ENCODE measurements around the gene ROBO2.

Gene ROBO2

GRCh38 chr3:77588863-77589262 is 549.0 kb downstream of the ROBO2 start:
- no peaks in the 10 kb centered on the region for H3K27me3 ChIP-seq (ENCODE audit: insufficient read depth, low read length)
- no peak overlapping the region for H3K27ac ChIP-seq (ENCODE audit: low read depth, low read length, poor library complexity, severe bottlenecking)
- no peak overlapping the region for H3K9ac ChIP-seq (ENCODE audit: low read length)
- H3K79me2 ChIP-seq (ENCODE audit: insufficient read depth, low read length), result no peaks in the 10 kb centered on the region
- H3K36me3 ChIP-seq (ENCODE audit: insufficient read depth, low read length), result no peaks in the 10 kb centered on the region
- H3K4me1 ChIP-seq (ENCODE audit: insufficient read depth, low read length, severe bottlenecking), result no peaks in the 10 kb centered on the region
- H3K9me2 ChIP-seq (ENCODE audit: low read depth, low read length), result no peaks in the 10 kb centered on the region
- H3K4me3 ChIP-seq (ENCODE audit: low read depth, low read length, poor library complexity, severe bottlenecking), result no peak overlapping the region
- no peak overlapping the region for H2AFZ ChIP-seq (ENCODE audit: low read length)
- no peak overlapping the region for H3K4me2 ChIP-seq (ENCODE audit: low read length)
- no peaks in the 10 kb centered on the region for H3F3A ChIP-seq (ENCODE audit: insufficient read depth, low read length)
- TF ChIP-seq CTCF (IDR thresholded peaks at IDR 0.05; ENCODE audit: low read length) (no peak), EZH2 (IDR thresholded peaks at IDR 0.05; ENCODE audit: borderline replicate concordance, low read length) (no peak)
- no peaks in the 10 kb centered on the region for H4K20me1 ChIP-seq (ENCODE audit: insufficient read depth, low read length)
- no peaks in the 10 kb centered on the region for H3K9me3 ChIP-seq (ENCODE audit: low read length)

GRCh38 chr3:77590191-77590590 is 550.3 kb downstream of the ROBO2 start:
- Histone ChIP-seq H4K20me1 (ENCODE audit: insufficient read depth, low read length) (no peaks in the 10 kb centered on the region), H3K9me2 (ENCODE audit: low read depth, low read length) (no peaks in the 10 kb centered on the region), H3K4me3 (ENCODE audit: low read depth, low read length, poor library complexity, severe bottlenecking) (no peak overlapping the region), H3F3A (ENCODE audit: insufficient read depth, low read length) (no peaks in the 10 kb centered on the region), H3K79me2 (ENCODE audit: insufficient read depth, low read length) (no peaks in the 10 kb centered on the region), H3K9ac (ENCODE audit: low read length) (no peak overlapping the region), H3K27me3 (ENCODE audit: insufficient read depth, low read length) (no peaks in the 10 kb centered on the region), H2AFZ (ENCODE audit: low read length) (no peak overlapping the region), H3K36me3 (ENCODE audit: insufficient read depth, low read length) (no peaks in the 10 kb centered on the region), H3K4me2 (ENCODE audit: low read length) (no peak overlapping the region), H3K4me1 (ENCODE audit: insufficient read depth, low read length, severe bottlenecking) (no peaks in the 10 kb centered on the region), H3K9me3 (ENCODE audit: low read length) (no peaks in the 10 kb centered on the region), H3K27ac (ENCODE audit: low read depth, low read length, poor library complexity, severe bottlenecking) (no peak overlapping the region)
- TF ChIP-seq CTCF (IDR thresholded peaks at IDR 0.05; ENCODE audit: low read length) (no peak), EZH2 (IDR thresholded peaks at IDR 0.05; ENCODE audit: borderline replicate concordance, low read length) (no peak)

GRCh38 chr3:77595371-77595870 is 555.5 kb downstream of the ROBO2 start:
- Histone ChIP-seq H3K9ac (ENCODE audit: low read length) (no peak overlapping the region), H3K4me2 (ENCODE audit: low read length) (no peak overlapping the region), H3K27me3 (ENCODE audit: insufficient read depth, low read length) (no peaks in the 10 kb centered on the region), H3K79me2 (ENCODE audit: insufficient read depth, low read length) (no peaks in the 10 kb centered on the region), H3K9me2 (ENCODE audit: low read depth, low read length) (no peaks in the 10 kb centered on the region), H3F3A (ENCODE audit: insufficient read depth, low read length) (no peaks in the 10 kb centered on the region), H3K36me3 (ENCODE audit: insufficient read depth, low read length) (no peaks in the 10 kb centered on the region), H3K27ac (ENCODE audit: low read depth, low read length, poor library complexity, severe bottlenecking) (no peak overlapping the region), H3K9me3 (ENCODE audit: low read length) (no peaks in the 10 kb centered on the region), H3K4me1 (ENCODE audit: insufficient read depth, low read length, severe bottlenecking) (no peaks in the 10 kb centered on the region), H4K20me1 (ENCODE audit: insufficient read depth, low read length) (no peaks in the 10 kb centered on the region), H3K4me3 (ENCODE audit: low read depth, low read length, poor library complexity, severe bottlenecking) (no peak overlapping the region), H2AFZ (ENCODE audit: low read length) (no peak overlapping the region)
- TF ChIP-seq EZH2 (IDR thresholded peaks at IDR 0.05; ENCODE audit: borderline replicate concordance, low read length), result no peak
- no peak for TF ChIP-seq CTCF (IDR thresholded peaks at IDR 0.05; ENCODE audit: low read length)
